K562 (cell line): Measurements from ENCODE around the gene BIRC7. TPM values are rescaled to one million over a fixed set of nuclear protein-coding genes. Genes with fewer than 3 reads are reported as not detected.

Experiments
- ATAC-seq: fragments of 200-7000 bp; cut with Tn5 transposase; 3 replicates; pipeline ENCODE4 v1.9.1; 2020; ENCODE audit warnings: moderate library complexity
- BruUV-seq: library from RNA; stranded (reverse); fragments of 400-500 nt; replicated peaks from 2 replicates; lab custom pipeline; 2021; lab: Mats Ljungman, UMichigan
- CTCF ChIA-PET: fragments of 300-600 bp; formaldehyde crosslinking; extraction: SDS; loops from one replicate; lab custom pipeline; 2021; ENCODE audit warnings: low intra/inter-chr PET ratio; lab: Yijun Ruan, JAX
- POLR2A ChIA-PET: fragments of 300-600, 350-650 bp; sonication (Branson Sonifier 250); formaldehyde crosslinking; extraction: SDS; loops from one replicate; lab custom pipeline; 2021; ENCODE audit warnings: antibody characterized with exemption, inconsistent platforms; lab: Yijun Ruan, JAX
- DNase-seq, 4 experiments: peaks; one replicate each; pipeline versions ENCODE4 v3.0.0 to v3.0.0-alpha.2; 2011 to 2018; ENCODE audit warnings: low spot score in 3 of 4, mixed read lengths in 3 of 4; ENCODE audit errors: extremely low read depth in 1 of 4
- FAIRE-seq: peaks from 2 replicates; lab custom pipeline; 2011; peaks lifted over from hg19 to GRCh38; lab: Jason Lieb, UNC
- H2AFZ ChIP-seq: 2 replicates; pipeline ENCODE4 v1.6.0; 2011; ENCODE audit warnings: low read depth, low read length, control low read depth, inconsistent platforms
- H3K27ac ChIP-seq: fragments of 200-600 bp; 3 replicates; pipeline ENCODE4 v1.8.0; 2011; ENCODE audit warnings: low read depth, mild to moderate bottlenecking, control low read depth, inconsistent platforms, low read length, moderate library complexity, mixed read lengths; ENCODE audit errors: extremely low read depth
- H3K27me3 ChIP-seq, 2 experiments: fragments of 300-600 bp in 1 of 2; 2 replicates in 1 of 2; 3 replicates in 1 of 2; pipeline versions ENCODE4 v1.6.0 to v1.8.0; 2011; ENCODE audit warnings: inconsistent platforms in 2 of 2, low read length in 2 of 2, mild to moderate bottlenecking in 1 of 2, mixed read lengths in 1 of 2, moderate library complexity in 1 of 2; ENCODE audit not compliant: control insufficient read depth in 2 of 2, insufficient read depth in 2 of 2
- H3K36me3 ChIP-seq: fragments of 300-600 bp; 3 replicates; pipeline ENCODE4 v1.8.0; 2011; ENCODE audit warnings: mild to moderate bottlenecking, low read length, inconsistent platforms; ENCODE audit not compliant: control insufficient read depth, insufficient read depth
- H3K4me1 ChIP-seq, 2 experiments: fragments of 200-600 bp in 1 of 2; replicated peaks in 1 of 2; 2 replicates in 1 of 2; 3 replicates in 1 of 2; pipeline versions ENCODE4 v1.5.1 to v1.8.0; 2011; ENCODE audit warnings: inconsistent platforms in 2 of 2, low read length in 2 of 2, mild to moderate bottlenecking in 1 of 2, mixed read lengths in 1 of 2, moderate library complexity in 1 of 2; ENCODE audit not compliant: control insufficient read depth in 2 of 2, insufficient read depth in 2 of 2
- H3K4me2 ChIP-seq: 2 replicates; pipeline ENCODE4 v1.6.1; 2011; ENCODE audit warnings: low read length, control low read depth, inconsistent platforms, mixed read lengths; ENCODE audit not compliant: insufficient read depth
- H3K4me3 ChIP-seq: fragments of 200-600 bp; sonication (generic), shearing (Covaris generic); 2 replicates; pipeline ENCODE4 v1.5.1; 2016; ENCODE audit warnings: control low read depth, inconsistent platforms
- H3K79me2 ChIP-seq: fragments of 200-600 bp; 3 replicates; pipeline ENCODE4 v1.8.0; 2011; ENCODE audit warnings: low read length, inconsistent platforms; ENCODE audit not compliant: control insufficient read depth, insufficient read depth
- H3K9ac ChIP-seq, 2 experiments: 2 replicates each; pipeline versions ENCODE4 v1.6.0 to v1.6.1; 2011; ENCODE audit warnings: low read depth in 2 of 2, low read length in 2 of 2, control low read depth in 1 of 2, inconsistent platforms in 1 of 2, mild to moderate bottlenecking in 1 of 2, mixed read lengths in 1 of 2; ENCODE audit not compliant: insufficient read depth in 1 of 2
- H3K9me1 ChIP-seq: one replicate; pipeline ENCODE4 v1.6.0; 2011; ENCODE audit warnings: inconsistent platforms, mild to moderate bottlenecking, low read length, moderate library complexity; ENCODE audit not compliant: control insufficient read depth, insufficient read depth
- H3K9me3 ChIP-seq: replicated peaks from 2 replicates; pipeline ENCODE4 v1.5.1; 2011; ENCODE audit warnings: low read depth, low read length, inconsistent platforms; ENCODE audit not compliant: control insufficient read depth, insufficient read depth
- H4K20me1 ChIP-seq: replicated peaks from 2 replicates; pipeline ENCODE4 v1.6.1; 2011; ENCODE audit warnings: low read length, inconsistent platforms, mixed read lengths; ENCODE audit not compliant: control insufficient read depth, insufficient read depth
- GABPB2 ChIP-seq: fragments of 250-450 bp; sonication (Bioruptor Pico); conservative IDR thresholded peaks from 2 replicates; pipeline ENCODE4 v1.5.1; 2021; ENCODE audit warnings: mild to moderate bottlenecking
- RB1 ChIP-seq: fragments of 450-650 bp; IDR thresholded peaks from 2 replicates; pipeline ENCODE4 v1.6.1; 2017; ENCODE audit warnings: low read depth, mild to moderate bottlenecking
- SP1 ChIP-seq: sonication (generic); formaldehyde crosslinking; IDR thresholded peaks from 2 replicates; pipeline ENCODE4 v1.8.1; 2022; ENCODE audit warnings: mild to moderate bottlenecking, missing genetic modification reagents
- TRIM24 ChIP-seq, 2 experiments: fragments of 450-650 bp; IDR thresholded peaks; 2 replicates each; pipeline ENCODE4 v1.6.1; 2016
- ZBTB7A ChIP-seq: IDR thresholded peaks from 2 replicates; pipeline ENCODE4 v1.6.1; 2011; ENCODE audit warnings: low read depth, mild to moderate bottlenecking, low read length, moderate library complexity, borderline replicate concordance; ENCODE audit not compliant: control insufficient read depth
- ZC3H4 ChIP-seq: sonication (generic); formaldehyde crosslinking; IDR thresholded peaks from 2 replicates; pipeline ENCODE4 v1.9.0; 2021; ENCODE audit warnings: missing genetic modification reagents, borderline replicate concordance
- ZNF232 ChIP-seq: sonication (generic); formaldehyde crosslinking; IDR thresholded peaks from 2 replicates; pipeline ENCODE4 v1.8.0; 2022; ENCODE audit warnings: mild to moderate bottlenecking, missing genetic modification reagents
- WGBS: fragments of 100-300 bp; shearing (Covaris generic); methylation state at CpG from one replicate; pipeline ENCODE4 v1.1.6; 2016; ENCODE audit warnings: low coverage, mixed read lengths; ENCODE audit not compliant: insufficient coverage; ENCODE audit errors: missing lambda C conversion rate; 5-methylcytosine and 5-hydroxymethylcytosine counted together
- in situ Hi-C: fragments of 300-500 bp; cut with MboI; formaldehyde crosslinking; loops from 4 replicates; pipeline ENCODE4 v1.15.0; 2018; ENCODE audit warnings: inconsistent platforms, mixed read lengths
- intact Hi-C: fragments of 100-400 bp; cut with micrococcal nuclease; formaldehyde crosslinking; loops from 2 replicates; pipeline ENCODE4 v1.14.2; 2022
- polyA plus RNA-seq, 8 experiments: library from polyadenylated mRNA; depleted of rRNA in 4 of 8; stranded (reverse) in 5 of 8; unstranded in 3 of 8; fragments of >200 nt; fragmentation: Nextera tagmentation in 2 of 8; fragmentation: Illumina TruSeq in 1 of 8; extraction: Ambion mirVana in 2 of 8; extraction: Trizol in 1 of 8; gene quantifications; 2 replicates each; pipeline versions ENCODE4 v1.2.1 to v1.2.3, GENCODE V29; 2011 to 2014; ENCODE audit warnings: inconsistent platforms in 1 of 8, missing spikeins in 1 of 8
- total RNA-seq, 7 experiments: library from RNA; depleted of rRNA in 6 of 7; stranded (reverse); fragments of >200 nt in 6 of 7; fragmentation: Illumina TruSeq in 2 of 7; extraction: Trizol in 2 of 7; gene quantifications; 2 replicates each; pipeline versions ENCODE4 v1.2.1 to v1.2.3, GENCODE V29; 2011 to 2021; ENCODE audit warnings: low replicate concordance in 1 of 7
- TF ChIP-seq, protein P1 (sequence below): fragments of 450-650 bp; formaldehyde crosslinking; conservative IDR thresholded peaks from 2 replicates; pipeline ENCODE4 v1.4.0; 2022; ENCODE audit warnings: mild to moderate bottlenecking, missing genetic modification characterization
- TF ChIP-seq, protein P2 (sequence below): fragments of 250-450 bp; sonication (Bioruptor Pico); IDR thresholded peaks from 2 replicates; pipeline ENCODE4 v1.4.0; 2020; ENCODE audit warnings: mild to moderate bottlenecking
- TF ChIP-seq, protein P3 (sequence below): fragments of 450-650 bp; IDR thresholded peaks from 2 replicates; pipeline ENCODE4 v1.6.1; 2018; ENCODE audit not compliant: partially characterized antibody
- TF ChIP-seq, protein P4 (sequence below): fragments of 250-450 bp; sonication (Bioruptor Pico); IDR thresholded peaks from 2 replicates; pipeline ENCODE4 v1.5.0; 2020; ENCODE audit warnings: mild to moderate bottlenecking, borderline replicate concordance

Gene BIRC7
- total and polyA plus RNA-seq, 9 of the 15 experiments (the other 6 are each of a cell fraction or from before 2014, with no cell fraction given): 0.14 to 0.19 (median 0.16) TPM; not detected in 5

DNA sequence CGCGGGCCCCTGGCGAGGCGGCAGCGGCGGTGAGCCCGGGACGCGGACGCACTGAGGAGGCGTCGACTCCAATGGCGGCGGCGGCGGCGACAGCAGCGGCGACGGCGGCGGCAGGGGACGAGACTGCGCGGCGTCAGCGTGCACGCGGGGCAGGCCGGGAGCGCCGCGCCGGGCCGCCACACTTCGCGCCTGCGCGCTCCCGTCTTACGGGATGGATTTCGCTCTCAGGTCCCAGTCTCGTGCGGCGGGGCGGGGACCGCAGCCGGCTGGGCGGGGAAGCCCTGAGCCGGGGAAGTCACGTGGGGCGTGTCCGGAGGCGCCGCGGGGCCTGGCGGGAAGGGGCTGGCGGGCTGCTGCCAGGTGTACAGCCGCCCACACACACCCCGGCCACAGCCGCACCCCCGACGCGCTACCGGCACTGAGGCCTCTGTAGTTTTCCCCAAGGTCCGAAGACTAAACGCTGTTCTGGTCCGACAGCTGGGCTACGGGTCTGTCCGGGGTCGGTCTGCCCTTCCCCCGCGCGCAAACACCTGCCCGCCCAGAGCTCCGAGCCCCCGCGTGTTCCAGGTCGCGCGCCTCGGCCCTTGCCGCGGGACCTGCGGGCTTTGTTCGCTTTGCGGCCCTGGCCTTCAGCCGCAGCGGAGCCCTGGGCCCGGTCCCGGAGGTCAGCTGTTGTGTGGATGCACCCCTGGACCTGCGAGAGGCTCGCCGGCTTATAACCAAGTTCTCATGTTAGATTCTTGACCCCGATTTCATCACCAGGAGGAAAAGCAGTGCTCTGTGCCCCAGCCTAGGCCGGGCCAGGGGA is 19.5 kb upstream of the BIRC7 start, which contains the start of gene YTHDF1:
TSS of gene YTHDF1 (minus strand) at position 91 of the 808 bp plus-strand sequence. CDS start 239 bp downstream, outside the sequence.
- H3K4me3 ChIP-seq: peak within 1 kb of the TSS; percentile 90
- peaks cover 45% of the 10 kb centered on the region for H3K79me2 ChIP-seq
- CTCF ChIA-PET: no interaction called here
- DNase-seq (peak; percentile 96 to 98 (median 97)), FAIRE-seq (peak; percentile 83), ATAC-seq (peak; percentile 97)
- peaks cover 39% of the 10 kb centered on the region for H3K36me3 ChIP-seq
- peaks cover 0 to 20% of the 10 kb centered on the region in 2 experiments; a peak in 3 of 5 replicates for H3K27me3 ChIP-seq
- H3K4me2 ChIP-seq: peak within 1 kb of the TSS; percentile 93
- H3K9me1 ChIP-seq: no peaks in the 10 kb centered on the region
- H3K4me1 ChIP-seq: peaks cover 17 to 41% of the 10 kb centered on the region in 2 experiments; a peak in 4 of 5 replicates
- TSS peak; percentile 89 for BruUV-seq
- POLR2A ChIA-PET: interaction anchor here (0.6 to 2.3 kb wide), 4 partner anchors 10 to 219 kb away, joined by 3 to 11 read pairs (median 3); no protein-coding TSS in a partner anchor
- H3K9me3 ChIP-seq: no peaks in the 10 kb centered on the region
- peak within 1 kb of the TSS; percentile 99 for H2AFZ ChIP-seq
- H3K9ac ChIP-seq: peak within 1 kb of the TSS; percentile 88 to 99
- H3K27ac ChIP-seq: peak within 1 kb of the TSS; percentile 82
- intact Hi-C loops: no loop called here
- in situ Hi-C loops: no loop called here
- 5% methylated on average over 53 of the region's 96 CpGs for WGBS
- peaks cover 4% of the 10 kb centered on the region; the same call in 1 of the 2 replicates for H4K20me1 ChIP-seq
- TF ChIP-seq, protein P1, sequence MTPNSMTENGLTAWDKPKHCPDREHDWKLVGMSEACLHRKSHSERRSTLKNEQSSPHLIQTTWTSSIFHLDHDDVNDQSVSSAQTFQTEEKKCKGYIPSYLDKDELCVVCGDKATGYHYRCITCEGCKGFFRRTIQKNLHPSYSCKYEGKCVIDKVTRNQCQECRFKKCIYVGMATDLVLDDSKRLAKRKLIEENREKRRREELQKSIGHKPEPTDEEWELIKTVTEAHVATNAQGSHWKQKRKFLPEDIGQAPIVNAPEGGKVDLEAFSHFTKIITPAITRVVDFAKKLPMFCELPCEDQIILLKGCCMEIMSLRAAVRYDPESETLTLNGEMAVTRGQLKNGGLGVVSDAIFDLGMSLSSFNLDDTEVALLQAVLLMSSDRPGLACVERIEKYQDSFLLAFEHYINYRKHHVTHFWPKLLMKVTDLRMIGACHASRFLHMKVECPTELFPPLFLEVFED: 0 out of 2 replicates have a peak, but pooled peaks have one; percentile 8
- TF ChIP-seq ZNF232 (0 out of 2 replicates have a peak, but pooled peaks have one; percentile 33), GABPB2 (no peak), TRIM24 (IDR thresholded peaks at IDR 0.05) (0 out of 4 replicates have a peak, but pooled peaks of 1 of the 2 experiments have one; percentile 23), ZBTB7A (peak; percentile 43; the same call in 1 of the 2 replicates), RB1 (peak; percentile 95), ZC3H4 (no peak), SP1 (peak; percentile 71)
- TF ChIP-seq, protein P2, sequence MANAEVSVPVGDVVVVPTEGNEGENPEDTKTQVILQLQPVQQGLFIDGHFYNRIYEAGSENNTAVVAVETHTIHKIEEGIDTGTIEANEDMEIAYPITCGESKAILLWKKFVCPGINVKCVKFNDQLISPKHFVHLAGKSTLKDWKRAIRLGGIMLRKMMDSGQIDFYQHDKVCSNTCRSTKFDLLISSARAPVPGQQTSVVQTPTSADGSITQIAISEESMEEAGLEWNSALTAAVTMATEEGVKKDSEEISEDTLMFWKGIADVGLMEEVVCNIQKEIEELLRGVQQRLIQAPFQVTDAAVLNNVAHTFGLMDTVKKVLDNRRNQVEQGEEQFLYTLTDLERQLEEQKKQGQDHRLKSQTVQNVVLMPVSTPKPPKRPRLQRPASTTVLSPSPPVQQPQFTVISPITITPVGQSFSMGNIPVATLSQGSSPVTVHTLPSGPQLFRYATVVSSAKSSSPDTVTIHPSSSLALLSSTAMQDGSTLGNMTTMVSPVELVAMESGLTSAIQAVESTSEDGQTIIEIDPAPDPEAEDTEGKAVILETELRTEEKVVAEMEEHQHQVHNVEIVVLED (CRISPR knock-in tag): peak; percentile 97
- TF ChIP-seq, protein P3, sequence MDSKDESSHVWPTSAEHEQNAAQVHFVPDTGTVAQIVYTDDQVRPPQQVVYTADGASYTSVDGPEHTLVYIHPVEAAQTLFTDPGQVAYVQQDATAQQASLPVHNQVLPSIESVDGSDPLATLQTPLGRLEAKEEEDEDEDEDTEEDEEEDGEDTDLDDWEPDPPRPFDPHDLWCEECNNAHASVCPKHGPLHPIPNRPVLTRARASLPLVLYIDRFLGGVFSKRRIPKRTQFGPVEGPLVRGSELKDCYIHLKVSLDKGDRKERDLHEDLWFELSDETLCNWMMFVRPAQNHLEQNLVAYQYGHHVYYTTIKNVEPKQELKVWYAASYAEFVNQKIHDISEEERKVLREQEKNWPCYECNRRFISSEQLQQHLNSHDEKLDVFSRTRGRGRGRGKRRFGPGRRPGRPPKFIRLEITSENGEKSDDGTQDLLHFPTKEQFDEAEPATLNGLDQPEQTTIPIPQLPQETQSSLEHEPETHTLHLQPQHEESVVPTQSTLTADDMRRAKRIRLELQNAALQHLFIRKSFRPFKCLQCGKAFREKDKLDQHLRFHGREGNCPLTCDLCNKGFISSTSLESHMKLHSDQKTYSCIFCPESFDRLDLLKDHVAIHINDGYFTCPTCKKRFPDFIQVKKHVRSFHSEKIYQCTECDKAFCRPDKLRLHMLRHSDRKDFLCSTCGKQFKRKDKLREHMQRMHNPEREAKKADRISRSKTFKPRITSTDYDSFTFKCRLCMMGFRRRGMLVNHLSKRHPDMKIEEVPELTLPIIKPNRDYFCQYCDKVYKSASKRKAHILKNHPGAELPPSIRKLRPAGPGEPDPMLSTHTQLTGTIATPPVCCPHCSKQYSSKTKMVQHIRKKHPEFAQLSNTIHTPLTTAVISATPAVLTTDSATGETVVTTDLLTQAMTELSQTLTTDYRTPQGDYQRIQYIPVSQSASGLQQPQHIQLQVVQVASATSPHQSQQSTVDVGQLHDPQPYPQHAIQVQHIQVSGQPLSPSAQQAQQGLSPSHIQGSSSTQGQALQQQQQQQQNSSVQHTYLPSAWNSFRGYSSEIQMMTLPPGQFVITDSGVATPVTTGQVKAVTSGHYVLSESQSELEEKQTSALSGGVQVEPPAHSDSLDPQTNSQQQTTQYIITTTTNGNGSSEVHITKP: no peak
- TF ChIP-seq, protein P4, sequence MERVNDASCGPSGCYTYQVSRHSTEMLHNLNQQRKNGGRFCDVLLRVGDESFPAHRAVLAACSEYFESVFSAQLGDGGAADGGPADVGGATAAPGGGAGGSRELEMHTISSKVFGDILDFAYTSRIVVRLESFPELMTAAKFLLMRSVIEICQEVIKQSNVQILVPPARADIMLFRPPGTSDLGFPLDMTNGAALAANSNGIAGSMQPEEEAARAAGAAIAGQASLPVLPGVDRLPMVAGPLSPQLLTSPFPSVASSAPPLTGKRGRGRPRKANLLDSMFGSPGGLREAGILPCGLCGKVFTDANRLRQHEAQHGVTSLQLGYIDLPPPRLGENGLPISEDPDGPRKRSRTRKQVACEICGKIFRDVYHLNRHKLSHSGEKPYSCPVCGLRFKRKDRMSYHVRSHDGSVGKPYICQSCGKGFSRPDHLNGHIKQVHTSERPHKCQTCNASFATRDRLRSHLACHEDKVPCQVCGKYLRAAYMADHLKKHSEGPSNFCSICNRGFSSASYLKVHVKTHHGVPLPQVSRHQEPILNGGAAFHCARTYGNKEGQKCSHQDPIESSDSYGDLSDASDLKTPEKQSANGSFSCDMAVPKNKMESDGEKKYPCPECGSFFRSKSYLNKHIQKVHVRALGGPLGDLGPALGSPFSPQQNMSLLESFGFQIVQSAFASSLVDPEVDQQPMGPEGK (CRISPR knock-in tag): no peak
